Activated CD4-positive, alpha-beta T cell treated with anti-CD3 and anti-CD28 coated beads for 1 hour (primary cell): ENCODE data around the gene C12orf43.

Source experiments
- DNase-seq: peaks from one replicate; pipeline ENCODE4 v3.0.0-alpha.2; 2020

The C12orf43 gene

GRCh38 chr12:121030576-121031212 is 14.4 kb upstream of the C12orf43 start:
- DNase-seq: no peak

GRCh38 chr12:121026274-121027045 is 10.2 kb upstream of the C12orf43 start:
- no peak for DNase-seq

- DNase-seq: no peak
These were observed 9.3 kb upstream of the C12orf43 start for GRCh38 chr12:121025442-121026226.

GRCh38 chr12:121023799-121024198 is 7.5 kb upstream of the C12orf43 start:
- no peak for DNase-seq

- DNase-seq: no peak
These were observed 6.4 kb upstream of the C12orf43 start for GRCh38 chr12:121022713-121023112.

GRCh38 chr12:121021754-121022153 is 5.5 kb upstream of the C12orf43 start:
- no peak for DNase-seq

- DNase-seq: no peak
These were observed 2.8 kb upstream of the C12orf43 start for GRCh38 chr12:121018860-121019617.

GRCh38 chr12:121017966-121018491 is 1.7 kb upstream of the C12orf43 start:
- no peak for DNase-seq

GRCh38 chr12:121013715-121014114 is 2.6 kb downstream of the C12orf43 start:
- no peak for DNase-seq

GRCh38 chr12:121011820-121012219 is 4.5 kb downstream of the C12orf43 start:
- DNase-seq: no peak

GRCh38 chr12:121010860-121011259 is 5.4 kb downstream of the C12orf43 start:
- no peak for DNase-seq

- no peak for DNase-seq
These were observed 6.5 kb downstream of the C12orf43 start for GRCh38 chr12:121009741-121010140.

GRCh38 chr12:121008347-121009098 is 7.8 kb downstream of the C12orf43 start:
- DNase-seq: no peak

GRCh38 chr12:121005346-121005815 is 10.9 kb downstream of the C12orf43 start:
- no peak for DNase-seq

- DNase-seq: no peak
These were observed 12.0 kb downstream of the C12orf43 start for GRCh38 chr12:121004253-121004815.

- no peak for DNase-seq
These were observed 12.6 kb downstream of the C12orf43 start for GRCh38 chr12:121003650-121004049.

GRCh38 chr12:121001841-121002483 is 14.3 kb downstream of the C12orf43 start:
- DNase-seq: no peak

GRCh38 chr12:121001060-121001459 is 15.2 kb downstream of the C12orf43 start:
- DNase-seq: no peak

- no peak for DNase-seq
These were observed 15.8 kb downstream of the C12orf43 start for GRCh38 chr12:121000530-121000929.

- no peak for DNase-seq
These were observed 16.8 kb downstream of the C12orf43 start for GRCh38 chr12:120999191-121000120.
